Glutamatergic neuron (in vitro differentiated cells): ENCODE results near the gene RRH. TPM values are rescaled to one million over a fixed set of nuclear protein-coding genes. Genes with fewer than 3 reads are reported as not detected.
A peak's percentile ranks its signal among the peaks of the same experiment; 100 is the strongest.

Experiments used
- DNase-seq: peaks from one replicate; pipeline ENCODE4 v3.0.0; 2022
- H3K27ac Mint-ChIP-seq: one replicate; pipeline ENCODE4 v1.8.0; 2020; ENCODE audit warnings: mild to moderate bottlenecking, mixed read lengths, inconsistent platforms; ENCODE audit not compliant: unreplicated experiment
- H3K27me3 Mint-ChIP-seq: one replicate; pipeline ENCODE4 v1.8.0; 2020; ENCODE audit warnings: mild to moderate bottlenecking, moderate library complexity, mixed read lengths, inconsistent platforms; ENCODE audit not compliant: unreplicated experiment
- H3K36me3 Mint-ChIP-seq: one replicate; pipeline ENCODE4 v1.8.0; 2020; ENCODE audit warnings: mild to moderate bottlenecking, mixed read lengths, inconsistent platforms; ENCODE audit not compliant: unreplicated experiment
- H3K4me1 Mint-ChIP-seq: one replicate; pipeline ENCODE4 v1.8.0; 2020; ENCODE audit warnings: mild to moderate bottlenecking, low read depth, mixed read lengths, inconsistent platforms; ENCODE audit not compliant: unreplicated experiment
- H3K4me3 Mint-ChIP-seq: one replicate; pipeline ENCODE4 v1.8.0; 2020; ENCODE audit warnings: mild to moderate bottlenecking, mixed read lengths, inconsistent platforms; ENCODE audit not compliant: unreplicated experiment
- H3K9me3 Mint-ChIP-seq: one replicate; pipeline ENCODE4 v1.8.0; 2020; ENCODE audit warnings: mild to moderate bottlenecking, moderate library complexity, mixed read lengths, inconsistent platforms; ENCODE audit not compliant: unreplicated experiment
- CTCF ChIP-seq: fragments of 200-600 bp; sonication (generic); IDR thresholded peaks from one replicate; pipeline ENCODE4 v1.5.0; 2021; ENCODE audit not compliant: partially characterized antibody, unreplicated experiment
- total RNA-seq: library from RNA; stranded (reverse); fragmentation: NEBNext Ultra II Directional; extraction: Animal tissue kit (Norgen Biotek cat#: 25700); gene quantifications from one replicate; pipeline ENCODE4 v1.2.1, GENCODE V29; 2021; ENCODE audit not compliant: unreplicated experiment

Gene RRH
- total RNA-seq, 1 donor from 2014 or later = 0.29 TPM

- no peaks in the 10 kb centered on the region for H3K4me1 Mint-ChIP-seq
- no peak overlapping the region for H3K27ac Mint-ChIP-seq
- no peak for TF ChIP-seq CTCF
- H3K27me3 Mint-ChIP-seq = peaks cover 6% of the 10 kb centered on the region
- DNase-seq = no peak
- no peaks in the 10 kb centered on the region for H3K36me3 Mint-ChIP-seq
- peaks cover 5% of the 10 kb centered on the region for H3K9me3 Mint-ChIP-seq
- H3K4me3 Mint-ChIP-seq = no peak overlapping the region
Measured at GRCh38 chr4:109810552-109811387, 17.0 kb upstream of the RRH start.

DNA sequence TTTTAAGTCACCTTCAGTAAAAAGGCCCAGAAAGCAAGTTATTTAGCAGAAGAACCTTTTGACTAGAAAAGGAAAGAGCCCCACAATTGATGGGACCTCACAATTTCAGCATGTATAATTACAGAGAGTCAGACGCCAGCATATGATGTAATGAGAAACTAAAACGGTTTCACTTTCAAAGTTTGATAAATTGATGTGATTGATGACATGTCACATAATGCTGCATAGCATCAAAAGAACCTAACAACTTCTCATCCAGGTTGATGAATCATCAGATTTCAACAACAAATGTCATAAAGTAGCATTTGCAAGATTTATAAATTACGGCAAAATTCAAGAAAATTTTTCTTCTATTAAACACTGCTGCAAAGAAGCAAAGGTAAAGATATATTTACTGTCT is 16.1 kb upstream of the RRH start:
- no peak for TF ChIP-seq CTCF
- no peaks in the 10 kb centered on the region for H3K36me3 Mint-ChIP-seq
- DNase-seq = no peak
- no peak overlapping the region for H3K27ac Mint-ChIP-seq
- H3K4me1 Mint-ChIP-seq = peaks cover 3% of the 10 kb centered on the region
- peaks cover 6% of the 10 kb centered on the region for H3K9me3 Mint-ChIP-seq
- no peak overlapping the region for H3K4me3 Mint-ChIP-seq
- H3K27me3 Mint-ChIP-seq = peaks cover 7% of the 10 kb centered on the region

GRCh38 chr4:109815151-109816081 is 12.4 kb upstream of the RRH start, which contains the start of gene GAR1:
TSS of gene GAR1 (plus strand) at chr4:109815762. CDS start at chr4:109816165, 403 bp downstream.
- Mint-ChIP-seq H3K4me3 (peak within 1 kb of the TSS; percentile 99), H3K36me3 (no peaks in the 10 kb centered on the region), H3K4me1 (peaks cover 6% of the 10 kb centered on the region), H3K27me3 (peaks cover 7% of the 10 kb centered on the region), H3K9me3 (peaks cover 6% of the 10 kb centered on the region), H3K27ac (peak within 1 kb of the TSS; percentile 74)
- peak; percentile 82 for DNase-seq
- no peak for TF ChIP-seq CTCF

DNA sequence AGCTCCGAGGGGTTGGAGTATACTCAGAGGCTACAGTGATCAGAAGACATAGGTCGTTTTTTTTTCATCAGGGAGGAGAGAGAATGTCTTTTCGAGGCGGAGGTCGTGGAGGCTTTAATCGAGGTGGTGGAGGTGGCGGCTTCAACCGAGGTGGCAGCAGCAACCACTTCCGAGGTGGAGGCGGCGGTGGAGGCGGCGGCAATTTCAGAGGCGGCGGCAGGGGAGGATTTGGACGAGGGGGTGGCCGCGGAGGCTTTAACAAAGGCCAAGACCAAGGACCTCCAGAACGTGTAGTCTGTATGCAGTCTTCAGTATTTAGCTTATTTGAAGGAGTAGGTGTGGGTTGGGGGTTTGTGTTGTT is 11.7 kb upstream of the RRH start:
- Mint-ChIP-seq H3K27me3 (peaks cover 7% of the 10 kb centered on the region), H3K4me1 (peaks cover 6% of the 10 kb centered on the region), H3K36me3 (no peaks in the 10 kb centered on the region), H3K9me3 (peaks cover 6% of the 10 kb centered on the region), H3K4me3 (peak overlapping the region; percentile 99), H3K27ac (peak overlapping the region; percentile 74)
- peak; percentile 35 for DNase-seq
- TF ChIP-seq CTCF = no peak
